Activated CD4-positive, CD25-positive, alpha-beta regulatory T cell (primary cell): ENCODE measurements around the gene CCDC60.
"Not testable (repeated sequence)": the region's sequence is repeated elsewhere in the genome, so short reads cannot be mapped to it uniquely, and the experiment has no call there.

Experiments used
- DNase-seq, 4 experiments: peaks; one replicate each; lab custom pipeline; 2025; lab: John Stamatoyannopoulos, UW

Gene CCDC60

GRCh38 chr12:119338593-119339363 lies 4.2 kb downstream of the CCDC60 start:
- DNase-seq, result no peak

DNA sequence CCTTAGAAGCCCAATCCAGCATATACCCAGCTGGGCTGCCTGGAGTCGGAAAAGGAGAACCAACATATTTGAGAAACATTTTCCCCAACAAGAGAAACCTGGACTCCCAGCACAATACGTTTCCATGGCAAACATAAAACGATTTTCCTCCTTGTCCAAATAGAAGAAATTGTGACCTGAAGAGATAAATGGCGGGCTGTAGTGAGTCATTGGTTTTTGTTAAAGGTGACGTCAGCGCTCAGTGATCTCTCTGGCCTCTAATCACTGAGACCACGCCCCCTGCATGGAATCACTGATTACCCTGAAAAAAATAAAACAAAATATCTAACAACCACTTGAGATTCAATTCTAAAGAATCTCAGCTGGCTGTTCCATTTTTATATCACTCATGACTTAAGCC lies 6.0 kb downstream of the CCDC60 start:
- DNase-seq, result no peak

DNA sequence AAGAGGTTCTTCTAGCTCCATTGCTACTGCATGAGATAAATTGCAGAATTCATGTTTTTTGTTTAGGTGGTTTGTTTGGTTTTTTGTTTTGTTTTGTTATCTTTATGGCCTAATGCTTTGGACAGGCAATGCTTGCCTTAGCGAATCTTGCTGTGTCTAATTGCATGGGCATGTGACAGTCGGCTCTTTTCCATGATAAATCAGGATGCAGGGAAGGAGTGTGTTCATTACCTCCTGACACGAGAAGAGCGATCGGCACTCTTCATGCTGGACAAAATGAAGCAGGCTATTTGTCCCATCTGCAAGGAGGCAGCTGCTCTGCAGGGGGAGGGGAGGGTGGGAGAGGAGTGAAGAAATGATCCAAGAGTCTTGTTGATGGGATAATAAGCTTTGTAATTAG lies 6.5 kb downstream of the CCDC60 start:
- DNase-seq, result no peak

- DNase-seq, result no peak
Observed at GRCh38 chr12:119341988-119342387, 7.5 kb downstream of the CCDC60 start.

GRCh38 chr12:119343130-119343529 lies 8.6 kb downstream of the CCDC60 start:
- no peak for DNase-seq

- DNase-seq, result no peak
Observed at GRCh38 chr12:119354172-119354571, 19.6 kb downstream of the CCDC60 start.

GRCh38 chr12:119360366-119360765 lies 25.8 kb downstream of the CCDC60 start:
- not testable (repeated sequence) for DNase-seq

DNA sequence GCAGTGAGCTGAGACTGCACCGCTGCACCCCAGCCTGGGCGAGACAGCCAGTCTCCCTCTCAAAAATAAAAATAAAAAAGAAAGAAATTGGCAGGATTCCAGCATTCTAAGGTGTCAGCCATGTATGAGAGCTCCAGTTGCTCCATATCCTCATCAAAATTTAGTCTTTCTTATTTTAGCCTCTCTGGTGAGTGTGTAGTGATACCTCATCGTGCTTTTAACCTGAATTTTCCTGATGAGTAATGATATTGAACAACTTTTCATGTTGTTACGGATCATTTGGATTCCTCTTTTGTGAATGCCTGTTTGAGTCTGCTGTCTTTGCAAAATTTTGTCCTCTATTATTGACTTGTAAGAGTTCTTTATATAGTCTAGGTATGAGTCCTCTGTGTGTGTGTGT lies 28.5 kb downstream of the CCDC60 start:
- DNase-seq, result no peak

GRCh38 chr12:119363490-119363889 lies 29.0 kb downstream of the CCDC60 start:
- no peak for DNase-seq

DNA sequence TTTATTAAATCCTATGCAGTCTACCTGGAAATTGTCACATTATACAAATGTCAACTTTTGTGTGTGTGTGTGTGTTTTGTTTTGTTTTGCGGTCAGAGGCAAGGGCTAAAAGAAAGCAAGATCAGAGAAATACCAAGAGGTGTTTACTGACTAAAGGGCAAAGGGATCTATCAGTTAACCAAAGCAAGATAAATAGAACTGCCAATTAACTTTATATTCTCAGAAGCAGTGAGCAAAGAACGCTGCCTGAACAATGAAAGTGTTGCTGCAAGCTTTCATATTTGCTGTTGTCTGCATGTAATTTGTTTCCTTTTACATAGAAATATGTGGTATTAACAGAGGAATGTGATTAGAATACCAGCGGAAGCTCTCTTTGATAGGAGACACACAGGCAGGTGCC lies 30.9 kb downstream of the CCDC60 start:
- DNase-seq, result no peak

GRCh38 chr12:119366007-119366406 lies 31.5 kb downstream of the CCDC60 start:
- DNase-seq, result no peak

DNA sequence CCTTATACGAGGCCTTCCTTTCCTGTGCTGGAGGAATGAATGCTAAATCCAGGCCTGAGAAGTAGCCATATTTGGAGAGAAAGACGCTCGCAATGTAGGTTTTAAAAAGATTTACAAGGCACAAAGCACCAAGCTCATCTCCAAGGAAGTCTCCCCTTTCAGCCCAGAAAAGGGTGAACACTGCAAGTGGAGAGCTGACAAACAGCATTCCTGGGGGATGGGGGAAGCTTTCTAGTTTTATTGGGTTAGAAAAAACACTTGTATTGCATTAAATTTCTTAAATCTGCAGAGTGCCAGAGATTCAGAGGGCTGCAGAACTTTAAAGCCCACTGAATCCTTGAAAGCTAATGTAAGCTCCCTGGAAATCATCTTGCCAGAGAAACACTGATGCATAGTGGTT lies 34.6 kb downstream of the CCDC60 start:
- no peak for DNase-seq

- DNase-seq, result no peak
Observed at GRCh38 chr12:119369907-119370546, 35.5 kb downstream of the CCDC60 start.

DNA sequence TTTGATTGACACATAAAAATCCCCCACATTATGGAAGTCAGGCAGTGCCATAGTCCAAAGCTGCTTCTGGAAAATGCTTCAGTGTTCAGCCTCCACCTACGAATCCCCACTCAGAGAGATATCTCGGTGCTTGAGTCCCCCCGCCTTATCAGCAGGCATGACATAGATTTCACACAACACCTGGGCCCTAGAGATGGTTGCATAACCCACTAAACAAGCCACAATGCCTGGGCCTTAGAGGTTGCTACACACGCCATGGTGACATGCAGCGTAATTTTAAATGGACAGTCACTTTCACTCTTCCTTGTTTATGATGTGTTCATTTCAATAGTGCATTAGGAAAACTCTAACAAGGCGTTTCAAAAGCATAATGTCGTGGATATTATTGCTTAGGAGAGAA lies 38.0 kb downstream of the CCDC60 start:
- no peak for DNase-seq

DNA sequence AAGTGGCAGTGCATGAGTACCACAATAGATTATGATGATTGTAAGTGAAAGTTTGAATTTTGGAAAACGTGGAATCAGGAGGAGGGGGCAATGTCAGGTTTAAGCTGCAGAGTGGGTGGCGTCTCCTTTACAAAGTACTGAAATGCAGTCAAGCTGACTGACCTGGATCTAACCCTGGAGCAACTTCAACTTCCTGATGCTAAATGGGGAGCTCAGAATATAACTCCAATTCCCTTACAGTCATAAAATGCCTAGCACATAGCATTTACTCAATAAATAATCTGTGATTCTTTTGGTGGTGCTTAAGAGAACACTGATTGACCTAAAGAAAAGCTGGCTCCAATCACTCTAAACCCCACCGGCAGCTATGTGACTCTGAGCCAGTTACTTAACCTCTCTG lies 38.5 kb downstream of the CCDC60 start:
- no peak for DNase-seq

DNA sequence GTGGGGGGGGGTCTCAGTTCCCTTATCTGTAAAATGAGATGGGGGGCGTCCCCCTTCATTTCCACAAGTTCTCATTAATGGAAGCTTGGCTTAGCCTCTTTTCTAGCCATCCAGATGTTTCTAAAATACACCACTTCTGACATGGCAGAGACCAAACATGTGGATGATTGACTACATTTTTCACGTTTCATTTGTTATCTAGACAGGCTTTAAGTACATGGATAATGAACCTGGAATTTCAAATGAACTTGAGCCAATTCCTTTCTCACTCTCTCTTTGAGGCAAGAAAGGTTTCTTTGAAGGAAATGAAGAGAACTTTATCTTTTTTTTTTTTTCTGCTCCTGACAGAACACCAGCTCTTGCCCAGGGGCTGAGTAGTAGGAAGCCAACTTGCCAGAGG lies 39.1 kb downstream of the CCDC60 start:
- no peak for DNase-seq

- no peak for DNase-seq
Observed at GRCh38 chr12:119374635-119375034, 40.1 kb downstream of the CCDC60 start.

DNA sequence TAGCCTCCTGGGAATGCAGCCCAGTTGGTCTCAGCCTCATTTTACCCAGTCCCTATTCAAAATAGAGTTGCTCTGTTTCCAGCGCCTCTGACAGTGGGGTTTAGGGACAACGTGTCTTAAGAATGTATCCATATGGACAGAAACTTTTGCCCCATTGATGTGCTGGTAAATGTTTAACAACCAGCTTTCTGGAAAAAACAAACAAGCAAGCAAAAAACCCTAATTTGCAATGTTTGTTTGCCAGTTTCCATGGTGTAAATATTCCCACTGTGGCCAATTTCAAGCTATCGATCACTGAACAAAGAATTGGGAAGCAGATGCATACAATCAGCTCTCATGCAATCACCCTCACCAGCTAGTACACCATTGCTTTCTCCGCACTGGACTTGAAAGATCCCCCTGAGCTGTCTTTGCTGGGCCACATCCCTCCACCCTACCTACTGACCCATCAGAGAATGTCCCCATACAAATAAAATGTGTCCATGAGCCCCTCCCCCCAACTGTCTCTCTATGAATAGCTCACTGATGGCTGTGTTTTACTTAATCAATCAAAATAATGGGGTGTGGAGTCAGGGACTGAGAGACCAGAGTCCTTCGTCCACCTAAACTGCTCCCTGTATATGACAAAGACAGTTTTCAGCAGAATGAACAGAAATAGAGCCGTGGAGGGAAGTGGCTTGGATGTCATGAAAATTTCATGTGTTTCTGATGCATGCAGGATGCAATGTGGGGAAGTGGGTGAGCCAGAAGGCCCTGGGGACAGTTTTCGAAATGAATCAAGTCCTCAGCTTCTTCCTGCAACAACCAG lies 40.8 kb downstream of the CCDC60 start:
- no peak for DNase-seq

DNA sequence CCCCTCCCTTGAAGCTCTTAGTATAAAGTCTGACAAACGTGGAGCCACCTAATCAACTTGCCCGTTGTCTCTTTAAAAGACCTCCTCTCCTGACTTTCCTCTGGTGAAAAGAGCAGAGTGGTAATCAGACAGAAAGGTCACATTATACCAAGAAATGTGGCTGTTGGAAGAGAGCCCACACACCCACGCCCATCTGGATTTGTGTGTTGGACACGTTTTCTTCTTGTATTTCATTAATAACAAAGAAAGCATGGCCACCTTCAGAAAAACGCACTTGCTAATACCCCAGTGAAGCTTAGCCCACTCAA lies 41.3 kb downstream of the CCDC60 start:
- no peak for DNase-seq

DNA sequence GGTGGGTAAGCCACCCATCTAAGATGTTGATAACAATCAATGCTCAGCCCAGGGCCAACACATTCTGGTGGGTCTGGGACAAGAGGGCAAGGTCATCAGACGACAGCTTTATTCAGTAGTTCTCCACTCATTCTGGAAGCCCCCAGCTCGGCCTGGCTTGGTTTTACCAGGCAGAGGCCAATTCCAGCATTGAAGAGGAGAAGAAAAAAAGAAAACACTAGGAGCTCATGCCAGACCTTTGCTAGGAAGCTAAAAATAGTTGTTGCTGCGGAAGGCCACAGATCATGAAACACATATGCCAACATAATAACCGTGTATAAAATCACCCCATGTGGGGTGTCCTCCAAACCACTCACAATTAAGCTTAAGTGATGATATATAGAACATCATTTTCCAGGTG lies 44.4 kb downstream of the CCDC60 start:
- no peak for DNase-seq

GRCh38 chr12:119381471-119382235 lies 47.1 kb downstream of the CCDC60 start:
- no peak for DNase-seq

DNA sequence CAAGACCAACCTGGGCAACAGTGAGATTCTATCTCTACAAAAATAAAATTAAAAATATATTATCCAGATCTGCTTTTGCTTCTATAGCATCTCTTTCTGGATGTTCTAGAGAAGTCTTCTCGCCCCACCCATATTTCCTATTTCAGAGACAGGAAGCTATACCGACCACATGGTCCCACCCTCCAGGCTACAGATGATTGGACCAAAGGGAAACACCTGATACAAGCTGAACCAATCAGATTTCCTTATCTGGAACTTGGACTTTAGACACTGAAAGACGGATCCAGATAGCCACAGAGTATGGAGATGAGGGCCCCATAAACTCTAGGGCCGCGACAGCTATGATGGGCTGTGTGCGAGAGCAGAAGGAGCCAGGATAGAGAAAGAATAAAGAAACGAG lies 48.7 kb downstream of the CCDC60 start:
- no peak for DNase-seq
